ENCODE data around the gene HMOX2.

HMOX2 gene

DNA sequence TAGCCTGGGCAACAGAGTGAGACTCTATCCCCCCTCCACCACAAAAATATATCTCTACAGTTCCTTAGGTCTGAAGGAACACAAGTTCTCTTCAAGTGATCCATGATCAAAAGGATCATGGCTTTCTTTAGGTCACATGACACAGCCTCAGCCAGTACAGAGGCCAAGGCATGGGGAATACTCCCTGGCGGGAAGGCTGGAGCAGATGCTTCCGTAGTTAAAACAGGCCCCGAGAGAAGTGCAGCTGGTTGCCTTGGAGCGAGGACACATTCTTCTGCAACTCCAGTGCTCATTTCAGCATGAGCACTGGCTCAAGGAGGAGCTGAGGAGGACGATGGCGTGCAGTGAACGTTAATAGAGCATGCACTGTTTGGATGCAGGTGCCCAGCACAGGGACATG lies 48.9 kb downstream of the HMOX2 start:
- DNase-seq (ENCODE audit: low read depth), result no peak

GRCh38 chr16:4525634-4526277 lies 49.6 kb downstream of the HMOX2 start:
- no peak for DNase-seq (ENCODE audit: low read depth)

GRCh38 chr16:4529085-4530060 lies 53.2 kb downstream of the HMOX2 start:
- DNase-seq (ENCODE audit: low read depth), result no peak

DNA sequence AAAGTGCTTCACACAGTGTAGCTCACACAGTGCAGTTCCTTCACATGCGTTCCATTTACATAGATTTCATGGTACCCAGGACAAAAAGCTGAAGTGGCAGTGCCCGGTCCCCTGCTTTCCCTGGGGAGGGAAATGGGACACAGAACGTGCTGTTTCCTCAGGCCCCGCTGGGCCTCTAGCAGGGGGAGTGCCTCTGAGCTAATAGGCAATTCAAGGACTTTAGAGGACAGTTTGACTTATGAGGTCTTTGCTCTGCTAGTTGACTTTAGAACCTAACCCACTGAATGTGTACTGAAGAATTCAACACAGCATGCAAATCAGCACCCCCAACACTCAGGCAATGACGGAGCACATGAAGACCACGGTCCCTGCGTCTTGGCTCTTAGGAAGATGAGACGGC lies 55.6 kb downstream of the HMOX2 start:
- DNase-seq (ENCODE audit: low read depth), result no peak

DNA sequence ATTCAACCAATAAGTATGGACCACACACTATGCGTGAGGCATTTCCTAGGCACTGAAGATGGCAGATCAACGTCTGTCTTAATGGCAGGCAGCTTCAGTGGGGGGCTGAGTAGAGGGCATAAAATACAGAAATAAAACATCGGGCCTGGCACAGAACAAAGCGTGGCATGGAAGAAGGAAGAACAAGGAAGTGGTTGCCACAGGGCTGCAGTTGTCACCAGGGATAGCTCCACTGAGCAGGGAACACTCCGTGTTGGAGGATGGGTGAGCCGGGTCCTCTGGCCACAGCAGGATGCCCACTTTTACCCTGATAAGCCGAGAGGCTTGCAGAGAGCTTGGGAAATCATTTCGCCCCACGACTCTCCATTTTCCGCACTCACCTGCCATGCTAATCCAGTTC lies 56.0 kb downstream of the HMOX2 start:
- DNase-seq (ENCODE audit: low read depth), result no peak

DNA sequence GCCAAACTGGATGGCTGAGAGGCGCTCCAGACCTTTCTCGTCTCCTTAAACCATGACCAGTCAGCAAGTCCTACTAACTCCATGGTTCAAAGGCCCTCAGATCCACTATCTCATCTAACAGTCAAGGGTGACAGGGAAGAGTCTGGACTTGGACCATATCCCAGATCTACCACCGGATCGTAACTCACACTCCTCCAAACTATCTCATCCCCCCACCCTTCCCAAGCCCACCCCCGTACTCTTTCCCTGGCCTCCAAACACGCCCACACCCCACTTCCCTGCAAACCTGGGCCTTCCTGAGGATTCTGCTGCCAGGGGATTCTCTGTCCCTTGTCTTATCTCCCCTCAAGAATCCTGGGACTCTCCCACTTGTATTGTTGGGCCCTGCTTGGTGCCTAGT lies 57.3 kb downstream of the HMOX2 start:
- no peak for DNase-seq (ENCODE audit: low read depth)

- no peak for DNase-seq (ENCODE audit: low read depth)
Observed at GRCh38 chr16:4534151-4534790, 58.1 kb downstream of the HMOX2 start.

- DNase-seq (ENCODE audit: low read depth), result no peak
Observed at GRCh38 chr16:4535627-4536108, 59.5 kb downstream of the HMOX2 start.

DNA sequence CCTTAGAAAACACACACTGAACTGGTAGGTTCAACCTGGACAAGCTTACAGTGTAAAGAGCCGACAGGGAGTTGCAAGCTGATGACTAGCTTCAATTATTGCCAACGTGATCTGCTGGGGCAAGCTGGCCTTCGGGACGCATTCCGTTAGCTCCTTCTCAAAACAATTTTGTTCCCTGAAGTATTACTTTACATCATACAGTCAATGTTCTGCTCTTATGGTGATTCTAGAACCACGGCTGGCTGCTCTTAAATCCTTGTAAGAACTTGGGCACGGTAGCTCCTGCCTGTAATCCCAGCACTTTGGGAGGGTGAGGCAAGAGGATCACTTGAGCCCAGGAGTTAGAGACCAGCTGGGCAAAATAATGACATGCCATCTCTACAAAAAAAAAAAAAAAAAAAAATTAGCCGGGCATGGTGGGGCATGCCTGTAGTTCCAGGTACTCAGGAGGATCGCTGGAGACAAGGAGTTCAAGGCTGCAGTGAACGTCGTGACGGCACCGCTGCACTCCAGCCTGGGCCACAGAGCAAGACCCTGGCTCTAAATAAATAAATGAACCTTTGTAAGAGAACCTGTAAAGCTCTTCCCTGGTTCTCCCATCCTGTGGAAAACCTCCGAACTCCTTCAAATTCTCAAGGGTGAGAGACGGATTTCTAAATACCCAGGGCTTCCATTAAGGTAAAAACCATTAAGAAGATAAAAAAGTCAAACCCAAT lies 60.4 kb downstream of the HMOX2 start:
- DNase-seq (ENCODE audit: low read depth), result no peak

- no peak for DNase-seq (ENCODE audit: low read depth)
Observed at GRCh38 chr16:4537376-4538343, 61.5 kb downstream of the HMOX2 start.

DNA sequence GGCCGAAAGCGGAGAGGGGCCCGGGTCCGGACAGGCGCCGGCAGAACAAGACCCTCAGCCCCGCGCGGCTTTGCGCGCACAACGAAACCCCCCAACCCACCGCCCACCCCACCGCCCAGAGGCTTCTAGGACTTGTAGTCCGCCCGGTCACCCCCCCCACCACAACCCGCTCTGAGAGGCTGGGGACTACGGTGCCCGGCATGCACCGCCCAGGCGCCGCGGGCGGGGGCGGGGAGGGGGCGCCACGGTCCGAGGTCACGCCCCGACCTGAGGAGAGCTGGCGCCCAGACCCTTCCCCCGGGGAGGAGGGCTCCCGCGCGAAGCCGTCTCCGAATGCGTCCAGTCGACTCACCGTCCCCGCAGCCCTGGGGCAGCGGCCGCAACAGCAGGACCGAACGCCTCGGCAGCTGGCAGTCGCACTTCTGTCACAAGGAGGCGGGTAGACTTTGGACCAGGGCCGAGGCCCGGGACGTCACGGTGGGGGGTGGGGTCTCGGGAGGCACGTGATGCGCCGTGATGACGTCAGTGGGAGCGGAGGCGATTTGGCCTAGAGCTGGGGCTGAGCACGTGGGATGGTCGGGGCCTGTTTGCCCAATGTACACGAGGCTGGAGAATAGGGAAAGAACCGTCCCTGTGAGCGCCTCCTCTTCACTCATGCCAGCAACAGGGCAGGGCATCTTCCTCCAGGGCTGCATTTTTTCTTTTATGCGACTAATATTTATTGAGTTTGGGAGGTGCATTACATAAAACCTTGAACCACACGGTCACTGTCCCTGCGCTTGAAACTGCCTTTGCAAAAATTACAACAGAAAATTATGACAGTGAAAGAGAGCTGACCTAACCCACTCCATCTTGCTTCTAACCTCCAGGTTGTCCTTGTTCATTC lies 62.4 kb downstream of the HMOX2 start, which contains the start of gene CDIP1:
CDIP1 (minus strand) TSS at position 424 of the 886 bp plus-strand sequence. CDS start 24,643 bp downstream, outside the sequence.
- peak; percentile 88 for DNase-seq (ENCODE audit: low read depth)

GRCh38 chr16:4539716-4540284 lies 63.6 kb downstream of the HMOX2 start:
- no peak for DNase-seq (ENCODE audit: low read depth)

DNA sequence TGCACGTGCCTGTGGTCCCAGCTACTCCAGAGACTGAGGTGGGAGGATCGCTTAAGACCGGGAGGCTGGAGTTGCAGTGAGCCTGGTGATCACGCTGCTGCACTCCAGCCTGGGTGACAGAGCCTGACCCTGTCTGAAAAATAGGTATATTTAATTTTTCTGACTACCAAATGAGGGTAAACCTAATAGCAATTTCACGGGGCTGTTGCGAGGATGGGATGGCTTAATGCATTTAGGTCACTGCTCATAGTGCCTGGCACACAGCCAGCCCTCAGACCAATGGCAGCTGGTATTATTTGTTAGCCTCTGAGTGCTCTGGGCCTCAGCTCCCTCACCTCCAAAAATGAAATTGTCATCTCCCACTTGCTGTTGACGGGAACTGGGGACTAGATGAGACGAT lies 68.3 kb downstream of the HMOX2 start:
- DNase-seq (ENCODE audit: low read depth), result no peak

- no peak for DNase-seq (ENCODE audit: low read depth)
Observed at GRCh38 chr16:4548124-4548523, 71.9 kb downstream of the HMOX2 start.

GRCh38 chr16:4550591-4550990 lies 74.4 kb downstream of the HMOX2 start:
- DNase-seq (ENCODE audit: low read depth), result no peak

GRCh38 chr16:4552541-4552940 lies 76.3 kb downstream of the HMOX2 start:
- DNase-seq (ENCODE audit: low read depth), result no peak

DNA sequence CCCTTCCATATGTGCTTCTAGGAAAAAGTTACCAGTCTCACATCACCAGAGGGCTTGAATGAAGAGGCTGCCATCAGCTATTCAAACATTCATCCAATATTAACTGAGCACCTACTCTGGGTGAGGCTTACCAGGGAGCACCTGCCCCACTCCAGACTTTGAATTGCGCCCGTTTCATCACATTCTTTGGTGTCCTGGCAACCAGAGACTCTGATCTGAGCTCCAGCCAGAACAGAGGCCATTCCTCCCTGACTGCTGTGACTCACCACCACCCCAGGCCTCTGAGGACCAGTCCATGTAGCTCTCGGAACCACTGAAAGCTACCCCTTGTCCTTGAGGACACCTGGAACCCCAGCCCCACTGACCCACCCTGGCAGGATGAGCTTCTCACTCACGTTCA lies 79.9 kb downstream of the HMOX2 start, which contains the start of gene C16orf96:
C16orf96 (plus strand) TSS at position 229 of the 400 bp plus-strand sequence; CDS start at position 379, 150 bp downstream.
- no peak for DNase-seq (ENCODE audit: low read depth)

DNA sequence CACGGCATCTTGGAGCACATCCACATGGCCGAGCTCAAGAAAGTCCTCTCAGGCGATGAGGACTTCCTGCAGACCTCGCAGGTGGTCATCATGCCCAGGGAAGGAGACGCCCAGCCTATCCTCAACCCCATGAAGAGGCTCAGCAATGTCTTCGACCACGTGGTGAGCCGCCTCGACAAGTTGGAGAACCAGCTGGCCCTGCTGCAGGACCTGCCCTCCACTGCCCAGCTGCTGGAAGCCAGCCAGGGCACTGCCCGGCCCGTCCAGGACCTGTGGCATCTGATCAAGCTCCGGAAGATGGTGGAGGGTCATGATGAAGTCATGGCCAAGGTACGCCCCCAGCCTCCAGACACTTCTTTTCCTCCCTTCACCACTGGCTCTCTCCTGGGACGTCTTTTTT lies 80.4 kb downstream of the HMOX2 start:
- DNase-seq (ENCODE audit: low read depth), result no peak

DNA sequence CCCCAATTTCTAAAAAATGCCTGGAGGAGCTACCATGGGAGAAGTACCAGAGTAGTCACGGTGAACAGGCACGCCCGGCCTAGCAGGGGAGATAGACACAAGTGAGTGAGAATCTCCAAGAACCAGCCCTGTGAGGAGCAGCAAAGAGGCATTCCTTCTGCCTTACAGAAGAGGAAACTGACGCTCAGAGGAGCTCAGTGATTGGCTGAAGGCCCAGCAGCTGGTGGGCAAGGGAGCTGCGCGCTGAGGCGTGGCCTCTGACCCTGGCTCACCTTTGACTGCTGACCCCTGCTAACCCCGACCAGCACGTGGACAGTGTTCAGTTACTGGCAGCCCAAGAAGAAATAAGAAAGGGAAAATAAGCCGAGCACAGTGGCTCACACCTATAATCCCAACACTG lies 81.8 kb downstream of the HMOX2 start:
- no peak for DNase-seq (ENCODE audit: low read depth)

All from stromal cell of bone marrow (primary cell).